22Rv1 (cell line): Measurements from ENCODE around the gene SGPL1.

Experiments used
- ZFX ChIP-seq: fragments of 450-650 bp; IDR thresholded peaks from 2 replicates; pipeline ENCODE4 v1.6.1; 2017; ENCODE audit warnings: antibody characterized with exemption, borderline replicate concordance
- TF ChIP-seq, protein P1 (sequence below): fragments of 450-650 bp; IDR thresholded peaks from 2 replicates; pipeline ENCODE4 v1.5.1; 2017; ENCODE audit warnings: mild to moderate bottlenecking

DNA sequence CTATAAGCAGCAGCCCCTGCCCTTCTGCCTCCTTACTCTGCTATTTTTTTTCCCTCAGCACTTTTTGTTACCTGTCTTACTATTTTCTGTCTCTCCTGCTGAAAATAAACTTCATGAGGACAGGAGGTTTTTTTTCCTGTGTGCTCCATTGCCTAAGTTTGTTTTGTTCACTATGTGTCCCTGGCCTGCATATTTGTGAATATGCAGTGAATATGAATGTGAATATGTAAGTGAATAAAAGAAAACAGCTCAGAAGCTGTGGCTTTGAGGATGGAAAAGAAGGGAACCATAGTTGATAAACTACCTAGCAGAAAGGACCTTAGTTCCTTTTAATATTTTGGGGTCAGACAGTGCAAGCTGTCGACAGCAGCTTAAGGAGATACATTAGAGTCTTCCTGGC, 37.7 kb downstream of the SGPL1 start:
- TF ChIP-seq, protein P1, sequence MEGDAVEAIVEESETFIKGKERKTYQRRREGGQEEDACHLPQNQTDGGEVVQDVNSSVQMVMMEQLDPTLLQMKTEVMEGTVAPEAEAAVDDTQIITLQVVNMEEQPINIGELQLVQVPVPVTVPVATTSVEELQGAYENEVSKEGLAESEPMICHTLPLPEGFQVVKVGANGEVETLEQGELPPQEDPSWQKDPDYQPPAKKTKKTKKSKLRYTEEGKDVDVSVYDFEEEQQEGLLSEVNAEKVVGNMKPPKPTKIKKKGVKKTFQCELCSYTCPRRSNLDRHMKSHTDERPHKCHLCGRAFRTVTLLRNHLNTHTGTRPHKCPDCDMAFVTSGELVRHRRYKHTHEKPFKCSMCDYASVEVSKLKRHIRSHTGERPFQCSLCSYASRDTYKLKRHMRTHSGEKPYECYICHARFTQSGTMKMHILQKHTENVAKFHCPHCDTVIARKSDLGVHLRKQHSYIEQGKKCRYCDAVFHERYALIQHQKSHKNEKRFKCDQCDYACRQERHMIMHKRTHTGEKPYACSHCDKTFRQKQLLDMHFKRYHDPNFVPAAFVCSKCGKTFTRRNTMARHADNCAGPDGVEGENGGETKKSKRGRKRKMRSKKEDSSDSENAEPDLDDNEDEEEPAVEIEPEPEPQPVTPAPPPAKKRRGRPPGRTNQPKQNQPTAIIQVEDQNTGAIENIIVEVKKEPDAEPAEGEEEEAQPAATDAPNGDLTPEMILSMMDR = no peak
- no peak for TF ChIP-seq ZFX
